ENCODE results near the gene SLC9A9.

- TF ChIP-seq JUN (IDR thresholded peaks at IDR 0.05; ENCODE audit: low read depth, low read length), result no peak
- no peak for TF ChIP-seq POLR2AphosphoS5 (IDR thresholded peaks at IDR 0.05; ENCODE audit: low read depth, low read length)
Measured at GRCh38 chr3:143824735-143825385, 23.4 kb downstream of the SLC9A9 start.
